HG03378 (cell line): ENCODE measurements around the gene KIAA1217.

Experiments used
- ATAC-seq: cut with Tn5 transposase; IDR thresholded peaks from one replicate; pipeline ENCODE4 v1.9.1; 2021; ENCODE audit warnings: mild to moderate bottlenecking, moderate library complexity; ENCODE audit not compliant: unreplicated experiment

KIAA1217 gene

GRCh38 chr10:24288581-24288980 lies 79.6 kb downstream of the KIAA1217 start:
- no peak for ATAC-seq

- ATAC-seq, result no peak
These were observed 80.3 kb downstream of the KIAA1217 start for GRCh38 chr10:24289235-24289634.

- ATAC-seq, result no peak
These were observed 83.7 kb downstream of the KIAA1217 start for GRCh38 chr10:24292304-24293293.

GRCh38 chr10:24299578-24300260 lies 90.8 kb downstream of the KIAA1217 start:
- peak; percentile 62 for ATAC-seq

- no peak for ATAC-seq
These were observed 94.8 kb downstream of the KIAA1217 start for GRCh38 chr10:24303522-24304310.

- ATAC-seq, result no peak
These were observed 96.9 kb downstream of the KIAA1217 start for GRCh38 chr10:24305551-24306506.

GRCh38 chr10:24306507-24306875 lies 97.6 kb downstream of the KIAA1217 start:
- ATAC-seq, result no peak

- ATAC-seq, result no peak
These were observed 98.2 kb downstream of the KIAA1217 start for GRCh38 chr10:24307116-24307515.

GRCh38 chr10:24307696-24308485 lies 99.0 kb downstream of the KIAA1217 start:
- no peak for ATAC-seq

- no peak for ATAC-seq
These were observed 101.2 kb downstream of the KIAA1217 start for GRCh38 chr10:24310104-24310503.

GRCh38 chr10:24311888-24312287 lies 103.0 kb downstream of the KIAA1217 start:
- no peak for ATAC-seq

GRCh38 chr10:24313283-24313682 lies 104.3 kb downstream of the KIAA1217 start:
- no peak for ATAC-seq

- ATAC-seq, result no peak
These were observed 106.3 kb downstream of the KIAA1217 start for GRCh38 chr10:24315211-24315610.

- no peak for ATAC-seq
These were observed 109.6 kb downstream of the KIAA1217 start for GRCh38 chr10:24318517-24318916.

GRCh38 chr10:24320373-24320772 lies 111.4 kb downstream of the KIAA1217 start:
- no peak for ATAC-seq

- ATAC-seq, result no peak
These were observed 115.7 kb downstream of the KIAA1217 start for GRCh38 chr10:24324651-24325050.

GRCh38 chr10:24331457-24331856 lies 122.5 kb downstream of the KIAA1217 start:
- ATAC-seq, result no peak

GRCh38 chr10:24333736-24334135 lies 124.8 kb downstream of the KIAA1217 start:
- ATAC-seq, result no peak

- no peak for ATAC-seq
These were observed 125.5 kb downstream of the KIAA1217 start for GRCh38 chr10:24334279-24334939.
